SU-DHL-6 (cell line): ENCODE data around the gene LRRC49.

Experiments used
- H2AFZ ChIP-seq: fragments of 200-600 bp; sonication (generic); 2 replicates; pipeline ENCODE4 v1.6.1; 2014; ENCODE audit warnings: low read depth, mild to moderate bottlenecking, moderate library complexity, mixed read lengths, antibody characterized with exemption, low read length; ENCODE audit not compliant: severe bottlenecking
- H3F3A ChIP-seq: fragments of 200-600 bp; shearing (Covaris generic); 2 replicates; pipeline ENCODE4 v1.6.0; 2016; ENCODE audit warnings: antibody characterized with exemption, mild to moderate bottlenecking; ENCODE audit not compliant: insufficient read depth
- H3K27ac ChIP-seq: fragments of 200-600 bp; sonication (generic); 2 replicates; pipeline ENCODE4 v1.5.1; 2016; ENCODE audit warnings: low read depth, mild to moderate bottlenecking, low read length, moderate library complexity, mixed read lengths
- H3K27me3 ChIP-seq: fragments of 200-600 bp; sonication (generic), shearing (Covaris generic); 2 replicates; pipeline ENCODE4 v1.6.0; 2014; ENCODE audit warnings: mild to moderate bottlenecking, low read length
- H3K36me3 ChIP-seq: fragments of 200-600 bp; sonication (generic); 2 replicates; pipeline ENCODE4 v1.6.1; 2014; ENCODE audit warnings: mild to moderate bottlenecking, low read length, mixed read lengths
- H3K4me2 ChIP-seq: fragments of 300-600, 200-600 bp; shearing (Covaris generic), sonication (generic); 2 replicates; pipeline ENCODE4 v1.6.0; 2014; ENCODE audit warnings: low read length, low read depth, mild to moderate bottlenecking; ENCODE audit not compliant: poor library complexity, severe bottlenecking
- H3K4me3 ChIP-seq: fragments of 200-600 bp; sonication (generic); 2 replicates; pipeline ENCODE4 v1.5.1; 2014; ENCODE audit warnings: antibody characterized with exemption, low read length, mild to moderate bottlenecking, mixed read lengths; ENCODE audit not compliant: insufficient read depth, poor library complexity, severe bottlenecking
- H3K79me2 ChIP-seq: fragments of 200-600 bp; sonication (generic); 2 replicates; pipeline ENCODE4 v1.6.1; 2014; ENCODE audit warnings: mild to moderate bottlenecking, low read length, moderate library complexity; ENCODE audit not compliant: insufficient read depth
- H3K9ac ChIP-seq: fragments of 200-600 bp; sonication (generic); 2 replicates; pipeline ENCODE4 v1.7.0; 2014; ENCODE audit warnings: mild to moderate bottlenecking, low read length
- H3K9me2 ChIP-seq: fragments of 200-600 bp; sonication (generic); replicated peaks from 2 replicates; pipeline ENCODE4 v1.6.1; 2014; ENCODE audit warnings: low read length; ENCODE audit not compliant: insufficient read depth
- H3K9me3 ChIP-seq: fragments of 200-600 bp; sonication (generic); 2 replicates; pipeline ENCODE4 v1.6.1; 2014; ENCODE audit warnings: low read length, mixed read lengths; ENCODE audit not compliant: insufficient read depth
- H4K20me1 ChIP-seq: fragments of 200-600 bp; sonication (generic); 2 replicates; pipeline ENCODE4 v1.6.1; 2014; ENCODE audit warnings: low read depth, mild to moderate bottlenecking, antibody characterized with exemption, low read length, moderate library complexity, mixed read lengths
- EZH2phosphoT487 ChIP-seq: fragments of 200-600 bp; sonication (generic), shearing (Covaris generic); conservative IDR thresholded peaks from 2 replicates; pipeline ENCODE4 v1.6.1; 2018; ENCODE audit warnings: mild to moderate bottlenecking, antibody characterized with exemption, low read length, moderate library complexity, mixed read lengths
- TF ChIP-seq, protein P1 (sequence below): fragments of 200-600 bp; sonication (generic); IDR thresholded peaks from one replicate; pipeline ENCODE4 v1.5.1; 2017; ENCODE audit warnings: antibody characterized with exemption, mild to moderate bottlenecking, low read length, moderate library complexity; ENCODE audit not compliant: insufficient read depth, poor library complexity, severe bottlenecking

LRRC49 gene

DNA sequence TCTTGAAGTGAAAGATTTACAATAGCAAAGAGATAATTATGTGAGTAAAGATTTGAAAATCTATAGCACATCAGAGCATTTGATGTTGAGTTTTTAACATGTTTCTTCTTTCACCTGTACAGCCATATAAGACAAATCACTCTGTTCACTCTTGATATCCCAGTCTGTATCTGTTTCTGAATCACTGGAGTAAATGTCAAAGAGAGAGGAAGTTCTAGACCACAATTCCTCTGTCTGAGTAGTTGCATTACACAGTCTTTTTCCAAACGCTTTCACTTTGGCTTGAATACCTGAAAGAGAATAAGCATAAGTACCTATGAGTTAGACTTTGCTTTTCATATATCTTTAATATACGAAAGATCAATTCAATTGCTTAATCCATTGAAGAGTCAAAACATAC is 10.3 kb upstream of the LRRC49 start:
- Histone ChIP-seq H3K36me3 (no peaks in the 10 kb centered on the region), H3K9ac (no peak overlapping the region), H3K27ac (no peak overlapping the region), H3K9me3 (no peaks in the 10 kb centered on the region), H3K4me2 (no peak overlapping the region), H4K20me1 (no peaks in the 10 kb centered on the region), H3F3A (no peaks in the 10 kb centered on the region), H3K9me2 (no peaks in the 10 kb centered on the region), H3K27me3 (0 out of 2 replicates have a peak, but pooled peaks cover 2% of the 10 kb centered on the region), H2AFZ (no peak overlapping the region), H3K79me2 (no peaks in the 10 kb centered on the region), H3K4me3 (no peak overlapping the region)
- TF ChIP-seq, protein P1, sequence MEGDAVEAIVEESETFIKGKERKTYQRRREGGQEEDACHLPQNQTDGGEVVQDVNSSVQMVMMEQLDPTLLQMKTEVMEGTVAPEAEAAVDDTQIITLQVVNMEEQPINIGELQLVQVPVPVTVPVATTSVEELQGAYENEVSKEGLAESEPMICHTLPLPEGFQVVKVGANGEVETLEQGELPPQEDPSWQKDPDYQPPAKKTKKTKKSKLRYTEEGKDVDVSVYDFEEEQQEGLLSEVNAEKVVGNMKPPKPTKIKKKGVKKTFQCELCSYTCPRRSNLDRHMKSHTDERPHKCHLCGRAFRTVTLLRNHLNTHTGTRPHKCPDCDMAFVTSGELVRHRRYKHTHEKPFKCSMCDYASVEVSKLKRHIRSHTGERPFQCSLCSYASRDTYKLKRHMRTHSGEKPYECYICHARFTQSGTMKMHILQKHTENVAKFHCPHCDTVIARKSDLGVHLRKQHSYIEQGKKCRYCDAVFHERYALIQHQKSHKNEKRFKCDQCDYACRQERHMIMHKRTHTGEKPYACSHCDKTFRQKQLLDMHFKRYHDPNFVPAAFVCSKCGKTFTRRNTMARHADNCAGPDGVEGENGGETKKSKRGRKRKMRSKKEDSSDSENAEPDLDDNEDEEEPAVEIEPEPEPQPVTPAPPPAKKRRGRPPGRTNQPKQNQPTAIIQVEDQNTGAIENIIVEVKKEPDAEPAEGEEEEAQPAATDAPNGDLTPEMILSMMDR, result no peak
- no peak for TF ChIP-seq EZH2phosphoT487

DNA sequence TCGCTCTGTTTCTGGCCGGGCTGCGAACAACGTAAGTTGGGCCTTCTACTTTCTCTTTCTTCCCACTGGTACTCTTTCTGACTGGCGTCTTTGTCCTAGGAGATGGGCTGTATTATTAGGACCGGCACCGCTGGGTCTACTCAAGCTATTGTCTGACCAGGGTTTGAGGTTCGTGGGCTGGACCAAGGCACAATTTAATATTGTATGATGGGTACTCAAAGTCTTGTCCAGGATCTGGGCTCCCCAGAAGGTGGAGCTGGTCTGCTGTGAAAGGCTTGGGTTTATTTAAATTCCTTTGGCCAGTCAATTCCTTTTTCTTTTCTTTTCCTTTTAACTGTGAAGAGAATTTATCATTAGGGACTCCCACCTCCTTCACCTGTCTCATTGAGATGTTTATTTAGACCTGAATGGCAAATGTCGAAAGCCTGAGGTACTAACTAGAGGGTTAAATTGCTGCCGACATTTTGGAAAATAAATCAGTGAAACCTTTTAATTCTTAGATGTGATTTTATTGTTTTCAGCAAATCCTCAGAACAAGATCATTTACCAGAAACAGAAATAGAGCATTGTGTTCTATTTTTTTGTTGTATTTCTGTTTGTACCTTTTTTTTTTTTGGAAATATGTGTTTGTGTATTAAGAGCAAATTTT is 410 bp downstream of the LRRC49 start:
- H4K20me1 ChIP-seq, result no peaks in the 10 kb centered on the region
- no peaks in the 10 kb centered on the region for H3K27me3 ChIP-seq
- H3F3A ChIP-seq, result no peaks in the 10 kb centered on the region
- no peaks in the 10 kb centered on the region for H3K9me2 ChIP-seq
- no peak overlapping the region for H2AFZ ChIP-seq
- no peak overlapping the region for H3K4me3 ChIP-seq
- no peak overlapping the region for H3K27ac ChIP-seq
- TF ChIP-seq, protein P1, result no peak
- TF ChIP-seq EZH2phosphoT487, result no peak
- H3K9me3 ChIP-seq, result no peaks in the 10 kb centered on the region
- no peaks in the 10 kb centered on the region for H3K36me3 ChIP-seq
- no peaks in the 10 kb centered on the region for H3K79me2 ChIP-seq
- H3K4me2 ChIP-seq, result no peak overlapping the region
- no peak overlapping the region for H3K9ac ChIP-seq

DNA sequence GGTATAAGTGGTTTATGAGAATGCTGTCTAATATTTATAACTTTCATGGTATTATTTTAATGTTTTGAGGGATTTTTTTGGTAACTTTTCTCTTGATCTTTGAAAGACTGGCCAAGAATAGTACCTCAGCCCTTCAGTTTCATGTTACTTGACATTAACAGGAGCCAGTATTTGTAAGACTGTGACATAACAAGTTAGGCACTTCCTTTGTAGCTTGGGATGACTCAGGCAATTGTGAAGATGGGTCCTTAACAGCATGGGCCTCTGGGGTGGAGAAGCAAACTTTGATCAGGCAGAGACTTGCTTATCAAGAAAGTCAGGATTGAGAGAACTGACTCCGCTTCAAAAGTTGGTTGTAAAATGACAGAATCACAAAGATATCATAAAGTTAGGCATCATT is 9.5 kb downstream of the LRRC49 start:
- Histone ChIP-seq H3K9ac (no peak overlapping the region), H3K9me3 (no peaks in the 10 kb centered on the region), H3K36me3 (no peaks in the 10 kb centered on the region), H3K9me2 (no peaks in the 10 kb centered on the region), H3K4me2 (no peak overlapping the region), H3F3A (no peaks in the 10 kb centered on the region), H2AFZ (no peak overlapping the region), H3K27ac (no peak overlapping the region), H4K20me1 (no peaks in the 10 kb centered on the region), H3K4me3 (no peak overlapping the region), H3K27me3 (no peaks in the 10 kb centered on the region), H3K79me2 (no peaks in the 10 kb centered on the region)
- TF ChIP-seq, protein P1, result no peak
- TF ChIP-seq EZH2phosphoT487, result no peak

DNA sequence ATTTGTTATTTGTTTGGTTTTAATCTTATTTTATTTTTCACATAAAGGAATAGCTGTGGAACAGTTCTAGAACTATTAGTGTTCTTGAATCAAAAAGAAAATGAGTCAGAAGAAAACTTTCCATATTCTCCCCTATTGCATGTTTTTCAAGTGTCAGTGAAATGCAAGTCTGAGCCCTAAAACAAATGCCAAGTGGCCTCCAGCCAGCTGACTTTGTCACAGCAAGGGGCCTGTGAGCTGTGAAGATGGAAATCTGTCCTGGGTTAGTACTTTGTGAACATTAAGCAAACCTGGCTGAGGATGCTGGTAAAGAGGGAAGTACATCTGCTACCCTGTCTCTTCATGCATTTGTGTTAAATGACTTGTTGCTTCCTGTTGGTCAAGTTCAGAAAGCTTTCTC is 14.2 kb downstream of the LRRC49 start:
- no peaks in the 10 kb centered on the region for H4K20me1 ChIP-seq
- no peaks in the 10 kb centered on the region for H3K36me3 ChIP-seq
- no peaks in the 10 kb centered on the region for H3K9me2 ChIP-seq
- no peak overlapping the region for H3K9ac ChIP-seq
- H3K79me2 ChIP-seq, result no peaks in the 10 kb centered on the region
- H3F3A ChIP-seq, result no peaks in the 10 kb centered on the region
- no peak overlapping the region for H2AFZ ChIP-seq
- no peak overlapping the region for H3K4me2 ChIP-seq
- H3K9me3 ChIP-seq, result peaks cover 11% of the 10 kb centered on the region; the same call in 1 of the 2 replicates
- no peaks in the 10 kb centered on the region for H3K27me3 ChIP-seq
- no peak overlapping the region for H3K4me3 ChIP-seq
- TF ChIP-seq, protein P1, result no peak
- no peak for TF ChIP-seq EZH2phosphoT487
- H3K27ac ChIP-seq, result no peak overlapping the region
